ENCODE results near the gene PACSIN2.
A peak's percentile ranks its signal among the peaks of the same experiment; 100 is the strongest.

PACSIN2 gene

DNA sequence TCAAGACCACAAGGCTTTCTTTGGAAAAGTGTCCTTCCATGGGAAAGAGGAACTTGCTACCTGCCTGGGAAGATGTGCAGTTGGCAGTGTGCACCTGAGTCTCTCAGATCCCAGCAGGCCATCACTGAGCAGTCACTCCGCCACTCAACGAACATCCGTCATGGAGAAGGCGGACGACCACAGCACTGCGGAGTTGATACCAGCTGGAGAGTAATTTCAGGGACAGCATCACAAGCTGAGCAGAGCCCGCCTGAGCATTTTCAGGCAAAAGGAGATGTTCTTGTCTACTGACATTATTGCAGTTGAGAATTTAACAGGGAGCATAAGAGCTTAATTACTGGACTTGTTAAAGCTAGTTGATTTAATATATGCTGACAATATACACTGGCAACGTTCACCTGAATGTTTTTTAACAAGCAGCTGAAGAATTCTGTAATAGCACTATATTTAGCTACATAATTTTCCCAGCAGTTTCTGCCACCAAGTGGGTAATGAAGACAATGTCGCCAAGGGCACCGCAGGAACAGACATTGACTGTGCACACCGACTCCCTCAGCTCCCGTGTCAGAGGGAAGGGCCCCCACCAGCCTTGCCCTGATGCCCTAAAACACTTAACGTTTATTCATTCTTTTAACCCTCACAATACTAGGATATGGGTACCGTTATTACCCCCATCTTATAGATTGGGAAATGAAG, 105.4 kb downstream of the PACSIN2 start:
- H3K27ac ChIP-seq (ENCODE audit: low read depth, low read length): no peak overlapping the region
- 95% methylated on average over 14 of the region's 14 CpGs for WGBS
- H3K36me3 ChIP-seq (ENCODE audit: insufficient read depth, low read length): peaks cover 19% of the 10 kb centered on the region
- H3K9me3 ChIP-seq (ENCODE audit: insufficient read depth, low read depth, low read length): no peaks in the 10 kb centered on the region
- H3K27me3 ChIP-seq (ENCODE audit: insufficient read depth, low read length): no peaks in the 10 kb centered on the region
- no peak overlapping the region for H3K9ac ChIP-seq (ENCODE audit: low read depth, low read length)
- peaks cover 6% of the 10 kb centered on the region; the same call in 1 of the 2 replicates for H3K4me1 ChIP-seq (ENCODE audit: insufficient read depth, low read length)
- H3K4me3 ChIP-seq (ENCODE audit: low read length): no peak overlapping the region

DNA sequence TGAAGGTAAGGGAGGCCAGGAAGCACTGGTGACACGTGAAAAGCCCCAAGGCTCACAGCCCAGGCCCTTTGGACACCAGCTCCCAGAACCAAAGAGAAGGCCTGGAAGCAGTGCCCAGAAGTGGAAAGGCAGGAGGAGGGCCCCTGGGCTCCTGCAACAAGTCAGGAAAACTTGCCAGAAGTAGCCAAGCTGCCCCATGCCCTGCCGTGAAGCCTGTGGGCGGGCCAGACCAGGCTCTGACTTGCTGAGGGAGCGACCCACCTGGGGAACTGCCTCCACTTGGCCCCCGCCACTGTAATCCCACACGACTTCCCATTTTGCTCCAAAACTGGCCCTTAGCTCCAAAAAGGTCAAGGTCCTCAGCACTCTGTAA, 106.6 kb downstream of the PACSIN2 start:
- no peak overlapping the region for H3K27ac ChIP-seq (ENCODE audit: low read depth, low read length)
- H3K4me1 ChIP-seq (ENCODE audit: insufficient read depth, low read length): 0 out of 2 replicates have a peak, but pooled peaks cover 4% of the 10 kb centered on the region
- 91% methylated on average over 6 of the region's 6 CpGs for WGBS
- H3K9ac ChIP-seq (ENCODE audit: low read depth, low read length): no peak overlapping the region; the same call in 1 of the 2 replicates
- peaks cover 19% of the 10 kb centered on the region for H3K36me3 ChIP-seq (ENCODE audit: insufficient read depth, low read length)
- no peaks in the 10 kb centered on the region for H3K27me3 ChIP-seq (ENCODE audit: insufficient read depth, low read length)
- no peaks in the 10 kb centered on the region for H3K9me3 ChIP-seq (ENCODE audit: insufficient read depth, low read depth, low read length)
- no peak overlapping the region for H3K4me3 ChIP-seq (ENCODE audit: low read length)

- Histone ChIP-seq H3K36me3 (ENCODE audit: insufficient read depth, low read length) (peaks cover 19% of the 10 kb centered on the region), H3K4me3 (ENCODE audit: low read length) (no peak overlapping the region), H3K4me1 (ENCODE audit: insufficient read depth, low read length) (0 out of 2 replicates have a peak, but pooled peaks cover 7% of the 10 kb centered on the region), H3K9me3 (ENCODE audit: insufficient read depth, low read depth, low read length) (no peaks in the 10 kb centered on the region), H3K27ac (ENCODE audit: low read depth, low read length) (no peak overlapping the region), H3K27me3 (ENCODE audit: insufficient read depth, low read length) (no peaks in the 10 kb centered on the region), H3K9ac (ENCODE audit: low read depth, low read length) (no peak overlapping the region)
- 93% methylated on average over 26 of the region's 26 CpGs for WGBS
Measured at GRCh38 chr22:42907404-42908373, 107.3 kb downstream of the PACSIN2 start.

GRCh38 chr22:42906605-42907348, 108.2 kb downstream of the PACSIN2 start:
- Histone ChIP-seq H3K36me3 (ENCODE audit: insufficient read depth, low read length) (peaks cover 18% of the 10 kb centered on the region), H3K4me3 (ENCODE audit: low read length) (no peak overlapping the region), H3K9ac (ENCODE audit: low read depth, low read length) (no peak overlapping the region), H3K4me1 (ENCODE audit: insufficient read depth, low read length) (0 out of 2 replicates have a peak, but pooled peaks cover 7% of the 10 kb centered on the region), H3K27me3 (ENCODE audit: insufficient read depth, low read length) (no peaks in the 10 kb centered on the region), H3K9me3 (ENCODE audit: insufficient read depth, low read depth, low read length) (no peaks in the 10 kb centered on the region), H3K27ac (ENCODE audit: low read depth, low read length) (no peak overlapping the region)
- 88% methylated on average over 6 of the region's 6 CpGs for WGBS

DNA sequence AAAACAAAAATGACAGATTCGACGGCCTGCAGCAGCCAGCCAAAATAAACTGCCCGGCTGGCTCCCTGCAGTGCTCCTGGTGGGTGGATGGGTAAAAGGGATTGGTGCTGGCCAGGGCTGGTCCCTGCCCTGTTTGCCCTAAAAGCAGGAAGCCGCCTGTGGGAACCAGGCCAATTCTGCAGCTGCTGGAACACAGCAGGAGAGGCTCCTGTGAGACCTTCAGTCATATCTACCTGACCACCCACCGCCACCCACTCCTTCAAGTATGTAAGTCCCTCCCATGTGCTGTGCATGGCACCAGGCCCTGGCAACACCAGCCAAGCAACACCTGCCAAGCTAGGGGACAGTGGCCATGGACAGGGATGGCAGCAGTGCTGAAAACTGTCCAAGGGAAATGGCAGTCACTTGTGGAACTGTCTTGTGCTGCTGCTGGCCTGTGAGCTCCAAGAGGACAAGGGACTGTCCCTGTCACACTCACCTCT, 109.2 kb downstream of the PACSIN2 start:
- Histone ChIP-seq H3K27me3 (ENCODE audit: insufficient read depth, low read length) (no peaks in the 10 kb centered on the region), H3K4me3 (ENCODE audit: low read length) (no peak overlapping the region), H3K27ac (ENCODE audit: low read depth, low read length) (no peak overlapping the region), H3K36me3 (ENCODE audit: insufficient read depth, low read length) (peaks cover 16% of the 10 kb centered on the region; the same call in 1 of the 2 replicates), H3K9me3 (ENCODE audit: insufficient read depth, low read depth, low read length) (no peaks in the 10 kb centered on the region), H3K9ac (ENCODE audit: low read depth, low read length) (0 out of 2 replicates have a peak overlapping the region, but pooled peaks have one; percentile 11), H3K4me1 (ENCODE audit: insufficient read depth, low read length) (0 out of 2 replicates have a peak, but pooled peaks cover 7% of the 10 kb centered on the region)
- WGBS: 86% methylated on average over 5 of the region's 5 CpGs

DNA sequence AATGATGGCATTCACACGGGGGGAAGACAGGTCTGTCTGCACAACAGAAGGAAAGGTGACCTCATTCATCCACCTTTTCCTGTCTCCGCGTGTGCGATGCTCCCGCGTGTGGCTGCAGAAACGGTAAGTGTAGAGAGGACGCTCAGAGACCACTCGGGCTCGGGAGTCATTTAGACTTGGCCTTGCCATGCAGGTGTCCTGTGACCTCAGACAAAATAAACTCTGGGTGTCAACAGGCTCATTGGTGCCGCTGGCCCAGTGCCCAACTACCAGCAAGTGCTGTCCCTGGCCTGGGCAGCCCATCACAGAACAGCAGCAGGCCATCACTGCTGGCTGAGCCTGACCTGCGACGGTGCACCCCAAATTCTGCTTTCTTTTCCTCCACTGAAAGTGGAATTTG, 109.7 kb downstream of the PACSIN2 start:
- H3K9me3 ChIP-seq (ENCODE audit: insufficient read depth, low read depth, low read length): no peaks in the 10 kb centered on the region
- 87% methylated on average over 13 of the region's 13 CpGs for WGBS
- 0 out of 2 replicates have a peak, but pooled peaks cover 7% of the 10 kb centered on the region for H3K4me1 ChIP-seq (ENCODE audit: insufficient read depth, low read length)
- 0 out of 2 replicates have a peak overlapping the region, but pooled peaks have one; percentile 11 for H3K9ac ChIP-seq (ENCODE audit: low read depth, low read length)
- H3K27me3 ChIP-seq (ENCODE audit: insufficient read depth, low read length): no peaks in the 10 kb centered on the region
- no peak overlapping the region for H3K4me3 ChIP-seq (ENCODE audit: low read length)
- peak overlapping the region; percentile 18; the same call in 1 of the 2 replicates for H3K27ac ChIP-seq (ENCODE audit: low read depth, low read length)
- H3K36me3 ChIP-seq (ENCODE audit: insufficient read depth, low read length): peaks cover 13% of the 10 kb centered on the region; the same call in 1 of the 2 replicates

DNA sequence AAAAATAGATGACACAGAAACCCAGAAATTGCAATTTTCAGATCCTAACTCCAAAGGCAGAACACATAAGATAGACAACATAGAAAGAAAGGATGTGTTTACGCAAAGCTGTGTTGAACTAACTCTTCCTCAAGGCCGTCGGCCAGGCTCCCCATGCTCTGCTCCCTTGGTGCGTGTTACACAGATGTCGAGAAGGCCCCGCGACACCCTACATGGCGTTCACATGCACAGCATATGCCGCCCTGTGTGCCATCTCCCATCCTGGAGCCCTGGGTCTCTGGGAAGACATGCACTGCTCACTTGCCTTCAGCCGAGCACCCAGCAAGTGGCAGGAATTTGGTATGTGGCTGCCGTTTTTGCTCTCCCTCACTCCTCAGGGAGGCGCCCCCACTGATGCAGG, 110.9 kb downstream of the PACSIN2 start:
- no peak overlapping the region for H3K4me3 ChIP-seq (ENCODE audit: low read length)
- H3K27me3 ChIP-seq (ENCODE audit: insufficient read depth, low read length): no peaks in the 10 kb centered on the region
- H3K9me3 ChIP-seq (ENCODE audit: insufficient read depth, low read depth, low read length): no peaks in the 10 kb centered on the region
- WGBS: 90% methylated on average over 12 of the region's 12 CpGs
- H3K4me1 ChIP-seq (ENCODE audit: insufficient read depth, low read length): 0 out of 2 replicates have a peak, but pooled peaks cover 7% of the 10 kb centered on the region
- peaks cover 7% of the 10 kb centered on the region; the same call in 1 of the 2 replicates for H3K36me3 ChIP-seq (ENCODE audit: insufficient read depth, low read length)
- no peak overlapping the region for H3K9ac ChIP-seq (ENCODE audit: low read depth, low read length)
- no peak overlapping the region for H3K27ac ChIP-seq (ENCODE audit: low read depth, low read length)

GRCh38 chr22:42902875-42903510, 112.0 kb downstream of the PACSIN2 start:
- H3K9me3 ChIP-seq (ENCODE audit: insufficient read depth, low read depth, low read length): no peaks in the 10 kb centered on the region
- H3K4me3 ChIP-seq (ENCODE audit: low read length): no peak overlapping the region
- WGBS: 85% methylated on average over 14 of the region's 15 CpGs
- H3K9ac ChIP-seq (ENCODE audit: low read depth, low read length): no peak overlapping the region
- H3K36me3 ChIP-seq (ENCODE audit: insufficient read depth, low read length): peaks cover 7% of the 10 kb centered on the region; the same call in 1 of the 2 replicates
- no peaks in the 10 kb centered on the region for H3K27me3 ChIP-seq (ENCODE audit: insufficient read depth, low read length)
- H3K27ac ChIP-seq (ENCODE audit: low read depth, low read length): 0 out of 2 replicates have a peak overlapping the region, but pooled peaks have one; percentile 26
- 0 out of 2 replicates have a peak, but pooled peaks cover 7% of the 10 kb centered on the region for H3K4me1 ChIP-seq (ENCODE audit: insufficient read depth, low read length)

- Histone ChIP-seq H3K27ac (ENCODE audit: low read depth, low read length) (no peak overlapping the region), H3K4me3 (ENCODE audit: low read length) (no peak overlapping the region), H3K9me3 (ENCODE audit: insufficient read depth, low read depth, low read length) (no peaks in the 10 kb centered on the region), H3K4me1 (ENCODE audit: insufficient read depth, low read length) (0 out of 2 replicates have a peak, but pooled peaks cover 7% of the 10 kb centered on the region), H3K36me3 (ENCODE audit: insufficient read depth, low read length) (0 out of 2 replicates have a peak, but pooled peaks cover under 1% of the 10 kb centered on the region), H3K9ac (ENCODE audit: low read depth, low read length) (no peak overlapping the region), H3K27me3 (ENCODE audit: insufficient read depth, low read length) (no peaks in the 10 kb centered on the region)
- whole genome bisulfite sequencing: 94% methylated on average over 14 of the region's 14 CpGs
Measured at GRCh38 chr22:42901790-42902508, 113.0 kb downstream of the PACSIN2 start.

Measured in HUES64 (cell line).